ENCODE data around the gene RNF39.

- TF ChIP-seq TAF1 (IDR thresholded peaks at IDR 0.05; ENCODE audit: low read depth, low read length) (no peak), POLR2A (IDR thresholded peaks at IDR 0.05; ENCODE audit: low read depth, low read length) (no peak), POU2F2 (IDR thresholded peaks at IDR 0.05; ENCODE audit: low read depth, low read length) (no peak)
These were observed 12.3 kb downstream of the RNF39 start for GRCh38 chr6:30063315-30063714.
